ENCODE data around the gene NOSTRIN.

The NOSTRIN gene

DNA sequence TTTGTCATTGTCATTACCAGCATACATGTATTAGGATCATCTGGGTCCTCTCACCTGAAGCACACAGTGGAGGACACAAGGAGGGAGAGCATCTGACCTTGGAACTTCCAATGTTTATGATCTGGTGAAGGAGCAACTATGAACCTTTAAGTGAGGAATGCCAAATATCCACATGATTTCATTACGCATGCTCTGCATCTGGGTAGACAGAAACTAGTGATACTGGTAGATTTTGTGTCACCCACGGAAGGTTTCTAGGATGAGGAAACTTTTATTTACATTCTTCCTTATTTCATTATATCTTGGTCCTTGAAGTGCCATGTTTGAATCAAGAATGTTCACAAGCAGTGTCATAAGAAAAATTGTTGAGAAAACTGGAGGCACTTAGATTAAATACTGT, 55.7 kb downstream of the NOSTRIN start:
- no peak for TF ChIP-seq GATA2 (IDR thresholded peaks at IDR 0.05; ENCODE audit: low read depth, low read length)
- no peak for TF ChIP-seq GATA3 (IDR thresholded peaks at IDR 0.05; ENCODE audit: low read depth, low read length)

DNA sequence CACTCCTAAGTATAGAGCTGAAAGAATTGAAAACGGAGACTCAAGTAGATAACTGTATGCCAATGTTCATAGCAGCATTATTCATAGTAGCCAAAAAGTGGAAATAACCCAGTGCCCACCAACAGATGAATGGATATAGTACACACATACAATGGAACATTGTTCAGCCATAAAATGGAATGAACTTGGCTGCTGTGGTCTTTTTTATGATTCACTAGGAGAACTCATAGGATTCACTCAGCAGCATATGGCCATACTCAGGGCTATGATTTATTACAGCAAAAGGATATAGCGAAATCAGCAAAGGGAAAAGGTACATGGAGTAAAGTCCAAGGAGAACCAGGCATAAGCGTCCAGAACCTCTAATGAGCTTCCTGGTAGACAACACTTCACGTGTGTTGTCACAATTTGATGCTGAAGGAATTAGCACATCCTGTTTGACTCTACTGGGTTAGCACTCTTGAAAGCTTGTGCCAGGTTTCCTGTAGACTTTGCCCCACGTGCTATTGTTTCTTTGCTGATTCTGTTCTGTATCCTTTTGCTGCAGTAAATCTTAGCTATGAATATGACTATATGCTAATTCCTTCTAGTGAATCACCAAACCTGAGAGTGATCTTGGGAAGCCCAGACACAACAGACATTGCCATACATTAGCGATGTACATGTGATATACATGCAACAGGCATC, 72.1 kb downstream of the NOSTRIN start:
- TF ChIP-seq GATA2 (IDR thresholded peaks at IDR 0.05; ENCODE audit: low read depth, low read length) (no peak), GATA3 (IDR thresholded peaks at IDR 0.05; ENCODE audit: low read depth, low read length) (no peak)

DNA sequence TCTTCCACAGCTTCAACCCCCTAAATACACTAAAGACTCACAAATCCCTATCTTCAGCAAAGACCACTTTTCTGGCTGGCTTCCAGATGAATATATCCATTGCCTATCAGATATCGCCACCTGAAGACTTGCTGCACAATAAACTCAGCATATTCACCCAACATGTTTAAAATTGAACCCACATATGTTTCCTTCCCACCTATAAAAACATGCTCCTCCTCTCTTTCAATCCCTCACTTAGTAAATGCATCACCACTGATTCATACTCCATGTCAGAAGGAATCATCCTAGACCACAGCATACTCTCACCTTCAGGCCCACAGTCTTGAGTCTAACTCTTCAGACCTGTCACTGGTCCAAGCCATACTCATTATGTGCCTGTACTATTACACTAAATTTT, 82.5 kb downstream of the NOSTRIN start:
- TF ChIP-seq GATA3 (IDR thresholded peaks at IDR 0.05; ENCODE audit: low read depth, low read length) (no peak), GATA2 (IDR thresholded peaks at IDR 0.05; ENCODE audit: low read depth, low read length) (no peak)

DNA sequence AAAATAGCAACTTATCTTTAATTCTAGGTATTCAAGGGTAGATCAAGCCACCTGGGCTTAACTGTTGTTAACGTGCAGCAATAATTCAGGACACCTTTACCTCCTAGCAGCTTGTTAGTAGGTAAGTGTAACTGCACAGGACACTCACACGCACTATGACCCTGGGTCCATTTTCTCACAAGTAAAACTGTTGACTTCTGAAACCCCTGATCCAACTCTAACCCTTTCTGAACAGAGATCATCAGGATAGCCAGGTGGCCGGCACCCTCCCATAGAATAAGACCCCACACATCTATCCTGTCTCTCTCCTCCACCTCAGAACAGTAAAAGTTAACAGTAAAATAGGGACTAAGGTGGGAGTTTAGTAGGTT, 87.2 kb downstream of the NOSTRIN start:
- TF ChIP-seq GATA3 (IDR thresholded peaks at IDR 0.05; ENCODE audit: low read depth, low read length) (no peak), GATA2 (IDR thresholded peaks at IDR 0.05; ENCODE audit: low read depth, low read length) (no peak)

DNA sequence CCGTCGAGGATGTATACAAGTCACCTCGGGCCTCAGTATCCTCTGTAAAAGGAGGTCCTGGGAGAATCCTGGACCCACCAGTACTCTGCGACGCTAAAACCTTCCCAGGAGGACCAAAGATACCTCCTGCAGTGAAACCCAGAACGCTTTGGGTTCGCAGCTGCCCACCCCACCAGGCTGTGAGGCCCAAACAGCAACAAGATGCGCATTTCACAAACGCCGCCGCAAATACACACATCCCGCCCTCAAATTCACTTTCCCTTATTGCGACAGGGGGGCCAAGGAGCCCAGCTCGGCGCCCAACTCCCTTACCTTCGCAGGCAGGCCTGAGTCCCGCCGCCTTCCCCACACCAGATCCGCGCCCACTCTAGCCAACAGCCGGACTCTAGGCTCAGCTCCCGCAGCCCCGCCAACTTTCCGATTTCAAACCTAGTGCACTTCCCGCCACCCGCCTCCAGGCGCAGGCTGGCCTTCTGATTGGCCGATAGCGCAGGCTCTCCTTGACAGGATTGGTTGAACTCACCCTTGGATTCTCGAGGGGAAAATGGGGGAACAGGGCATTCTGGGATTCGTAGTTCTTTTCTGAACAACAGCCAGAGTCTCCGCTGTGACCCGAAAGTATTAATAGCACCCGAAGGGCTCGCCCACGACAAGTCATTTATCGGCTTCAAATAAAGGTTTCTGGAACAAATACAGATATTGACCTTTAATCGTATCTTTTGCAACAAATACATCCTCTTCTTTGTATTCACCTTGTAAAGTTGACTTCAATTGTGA, 87.8 kb downstream of the NOSTRIN start, which contains the start of gene SPC25:
Gene SPC25 (minus strand): TSS at position 425 of the 777 bp plus-strand sequence. CDS start 911 bp downstream, outside the sequence.
- TF ChIP-seq GATA2 (IDR thresholded peaks at IDR 0.05; ENCODE audit: low read depth, low read length) = no peak
- no peak for TF ChIP-seq GATA3 (IDR thresholded peaks at IDR 0.05; ENCODE audit: low read depth, low read length)

DNA sequence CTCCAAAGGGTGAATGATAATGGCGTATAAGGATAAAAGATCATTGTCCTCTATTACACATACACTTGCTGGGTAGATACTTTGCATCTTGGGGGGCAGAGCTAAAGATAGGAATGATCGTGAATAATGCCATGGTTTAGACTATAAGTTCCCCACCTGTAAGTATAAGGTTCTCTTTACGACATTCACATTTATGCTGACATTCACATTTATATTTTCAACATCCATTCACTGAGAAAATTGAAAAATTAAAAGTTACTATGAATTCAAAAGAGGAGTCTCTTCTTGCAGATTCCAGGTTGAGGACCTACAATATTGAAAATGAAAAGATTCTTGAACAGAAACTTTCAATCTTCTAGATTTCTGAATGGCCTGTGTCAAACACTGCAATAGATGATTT, 89.9 kb downstream of the NOSTRIN start:
- no peak for TF ChIP-seq GATA3 (IDR thresholded peaks at IDR 0.05; ENCODE audit: low read depth, low read length)

DNA sequence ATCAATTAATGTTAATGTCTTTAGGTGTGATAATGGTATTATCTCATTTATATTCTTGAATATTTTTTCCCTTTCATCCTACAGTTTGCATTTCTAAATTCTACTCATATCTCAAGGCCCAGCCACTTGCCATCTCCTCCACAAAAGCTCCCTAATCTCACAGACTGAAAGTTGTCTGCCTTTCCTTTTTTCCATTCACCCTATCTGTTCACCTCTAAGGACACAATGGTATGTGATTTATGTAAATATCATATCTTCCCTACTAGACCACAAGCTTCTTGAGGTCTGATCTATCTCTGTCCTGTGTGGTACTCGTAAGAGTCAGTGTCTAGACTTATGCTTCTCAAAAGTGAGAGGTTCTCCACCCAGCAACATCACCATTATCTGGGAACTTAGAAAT, 91.7 kb downstream of the NOSTRIN start:
- TF ChIP-seq GATA3 (IDR thresholded peaks at IDR 0.05; ENCODE audit: low read depth, low read length) (no peak), GATA2 (IDR thresholded peaks at IDR 0.05; ENCODE audit: low read depth, low read length) (no peak)

DNA sequence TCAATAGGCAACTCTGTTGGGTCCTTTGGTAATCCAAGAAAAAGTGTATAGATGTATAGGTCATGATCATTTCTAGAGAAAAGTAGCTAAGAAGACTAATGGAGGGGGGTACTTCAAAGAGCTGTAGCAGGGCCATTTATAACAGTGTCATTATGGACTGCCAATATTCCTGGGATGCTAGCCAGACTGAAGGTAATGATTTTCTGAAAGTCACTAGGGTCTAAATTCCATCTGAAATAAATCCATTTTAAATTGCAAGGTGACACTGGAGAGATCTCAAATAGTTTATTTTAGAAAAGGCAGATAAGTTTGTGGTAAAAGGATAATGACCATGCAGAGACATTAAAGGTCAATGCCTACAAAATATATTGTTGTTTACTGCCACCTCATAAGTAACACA, 92.3 kb downstream of the NOSTRIN start:
- TF ChIP-seq GATA2 (IDR thresholded peaks at IDR 0.05; ENCODE audit: low read depth, low read length) (no peak), GATA3 (IDR thresholded peaks at IDR 0.05; ENCODE audit: low read depth, low read length) (no peak)

DNA sequence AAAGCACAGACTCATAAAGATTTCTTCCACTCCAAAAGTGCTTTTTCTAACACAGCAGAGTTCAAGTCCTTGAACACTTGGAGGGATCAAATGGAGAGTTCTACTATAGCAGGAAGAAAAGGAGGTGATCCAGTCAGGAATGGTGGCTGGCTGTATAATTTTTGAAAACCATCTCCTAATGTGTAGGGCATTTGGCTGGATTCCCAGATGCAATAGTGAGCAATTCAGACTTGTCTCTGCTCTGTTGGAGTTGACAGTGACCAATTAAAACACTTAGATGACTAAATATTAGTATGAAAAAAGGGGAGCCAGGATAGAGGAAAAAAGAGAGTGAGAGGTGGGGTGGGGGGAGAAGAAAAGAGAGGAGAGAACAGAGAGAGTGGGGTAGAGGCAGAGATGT, 93.3 kb downstream of the NOSTRIN start:
- no peak for TF ChIP-seq GATA2 (IDR thresholded peaks at IDR 0.05; ENCODE audit: low read depth, low read length)
- no peak for TF ChIP-seq GATA3 (IDR thresholded peaks at IDR 0.05; ENCODE audit: low read depth, low read length)

DNA sequence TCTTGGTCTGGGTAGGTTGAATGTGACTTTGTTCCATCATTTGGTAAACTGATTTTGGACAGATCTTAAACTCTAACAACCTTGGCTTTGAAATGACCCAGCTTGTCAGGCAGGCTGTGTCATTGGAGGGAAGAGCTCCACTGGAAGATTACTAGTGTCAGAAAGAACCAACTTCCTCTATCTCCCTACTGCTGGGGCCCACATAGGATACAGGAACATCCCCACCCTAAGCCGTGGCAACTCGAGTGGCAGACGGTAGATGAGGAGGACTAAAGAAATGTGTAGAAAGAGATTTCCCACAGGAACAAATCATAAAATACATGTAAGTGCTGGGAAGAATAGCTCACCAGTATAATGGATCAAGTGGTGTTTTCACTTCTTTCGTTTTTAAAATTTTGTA, 94.3 kb downstream of the NOSTRIN start:
- no peak for TF ChIP-seq GATA2 (IDR thresholded peaks at IDR 0.05; ENCODE audit: low read depth, low read length)
- no peak for TF ChIP-seq GATA3 (IDR thresholded peaks at IDR 0.05; ENCODE audit: low read depth, low read length)

DNA sequence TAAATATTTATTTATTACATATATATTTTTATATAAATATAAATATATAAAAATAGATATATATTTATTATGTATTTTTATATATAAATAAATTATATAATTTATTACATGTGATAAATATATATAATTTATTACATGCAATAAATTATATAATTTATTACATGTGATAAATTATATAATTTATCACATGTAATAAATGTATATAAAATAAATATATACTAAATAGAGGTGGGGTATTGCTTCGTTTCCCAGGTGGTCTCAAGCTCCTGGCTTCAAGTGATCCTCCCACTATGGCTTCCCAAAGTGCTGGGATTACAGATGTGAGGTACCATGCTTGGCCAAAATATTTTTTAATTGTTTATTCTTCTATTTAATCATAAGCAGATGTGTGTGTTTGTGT, 95.0 kb downstream of the NOSTRIN start:
- TF ChIP-seq GATA3 (IDR thresholded peaks at IDR 0.05; ENCODE audit: low read depth, low read length) (no peak), GATA2 (IDR thresholded peaks at IDR 0.05; ENCODE audit: low read depth, low read length) (no peak)

DNA sequence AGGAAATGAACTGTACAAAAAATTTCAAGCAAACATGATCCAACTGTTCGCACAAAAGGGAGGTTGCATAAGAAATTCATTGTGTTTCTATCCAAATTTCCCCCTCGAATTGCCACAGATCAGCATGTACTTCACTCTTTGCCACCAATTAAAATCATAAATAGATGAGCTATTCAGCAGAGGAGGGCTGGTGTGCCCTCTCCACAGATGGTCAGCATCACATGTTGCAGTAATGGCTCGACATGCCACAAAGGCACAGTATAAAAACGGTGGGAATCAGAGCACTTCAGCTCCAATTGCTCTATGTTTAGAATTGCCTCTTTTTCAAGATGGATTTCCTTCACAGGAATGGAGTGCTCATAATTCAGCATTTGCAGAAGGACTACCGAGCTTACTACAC, 98.6 kb downstream of the NOSTRIN start, which contains the start of gene G6PC2:
Gene G6PC2 (plus strand): TSS at position 289 of the 400 bp plus-strand sequence. CDS start 41 bp downstream, at position 330.
- TF ChIP-seq GATA2 (IDR thresholded peaks at IDR 0.05; ENCODE audit: low read depth, low read length) (no peak), GATA3 (IDR thresholded peaks at IDR 0.05; ENCODE audit: low read depth, low read length) (no peak)

DNA sequence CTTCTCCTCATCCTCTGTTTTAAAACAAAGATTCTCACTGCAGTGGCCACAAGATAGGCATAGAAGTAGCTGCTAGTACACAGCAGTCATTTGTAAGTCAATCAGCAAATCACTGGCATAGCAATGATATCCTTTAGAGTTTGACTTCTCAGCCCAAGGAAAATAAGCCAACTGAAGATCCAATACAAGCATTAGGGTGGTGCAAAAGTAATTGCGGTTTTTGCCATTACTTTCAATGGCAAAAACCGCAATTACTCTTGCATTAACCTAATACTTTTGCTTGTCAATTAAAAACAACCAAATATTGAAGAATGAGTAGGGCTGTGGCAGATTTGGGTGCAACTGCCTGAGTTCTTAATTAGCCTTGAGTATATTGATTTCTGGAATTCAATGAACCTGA, 101.5 kb downstream of the NOSTRIN start:
- TF ChIP-seq GATA3 (IDR thresholded peaks at IDR 0.05; ENCODE audit: low read depth, low read length) (no peak), GATA2 (IDR thresholded peaks at IDR 0.05; ENCODE audit: low read depth, low read length) (no peak)

DNA sequence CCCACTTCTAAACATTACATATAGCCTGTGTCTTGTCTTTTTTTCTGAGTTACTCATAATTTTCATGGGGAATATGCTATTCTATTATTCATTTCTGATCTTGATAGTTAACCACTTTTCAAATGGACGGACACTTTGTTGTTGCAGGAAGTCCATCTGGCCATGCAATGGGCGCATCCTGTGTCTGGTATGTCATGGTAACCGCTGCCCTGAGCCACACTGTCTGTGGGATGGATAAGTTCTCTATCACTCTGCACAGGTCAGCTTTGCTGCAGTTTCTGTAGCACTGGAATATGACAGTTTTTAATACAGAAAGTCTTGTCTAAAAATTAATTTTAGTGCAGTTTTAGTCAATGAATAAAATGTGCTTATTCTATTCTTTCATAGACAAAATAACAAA, 101.9 kb downstream of the NOSTRIN start:
- no peak for TF ChIP-seq GATA3 (IDR thresholded peaks at IDR 0.05; ENCODE audit: low read depth, low read length)
- TF ChIP-seq GATA2 (IDR thresholded peaks at IDR 0.05; ENCODE audit: low read depth, low read length) = no peak

Measured in SH-SY5Y (cell line).